AG08395 (cell line): ENCODE measurements around the gene PBOV1.
A peak's percentile ranks its signal among the peaks of the same experiment; 100 is the strongest.
"Not testable (repeated sequence)": the region's sequence is repeated elsewhere in the genome, so short reads cannot be mapped to it uniquely, and the experiment has no call there.

Experiments used
- DNase-seq: peaks from one replicate; pipeline ENCODE4 v3.0.0; 2012; ENCODE audit warnings: mixed read lengths, low spot score

Gene PBOV1

DNA sequence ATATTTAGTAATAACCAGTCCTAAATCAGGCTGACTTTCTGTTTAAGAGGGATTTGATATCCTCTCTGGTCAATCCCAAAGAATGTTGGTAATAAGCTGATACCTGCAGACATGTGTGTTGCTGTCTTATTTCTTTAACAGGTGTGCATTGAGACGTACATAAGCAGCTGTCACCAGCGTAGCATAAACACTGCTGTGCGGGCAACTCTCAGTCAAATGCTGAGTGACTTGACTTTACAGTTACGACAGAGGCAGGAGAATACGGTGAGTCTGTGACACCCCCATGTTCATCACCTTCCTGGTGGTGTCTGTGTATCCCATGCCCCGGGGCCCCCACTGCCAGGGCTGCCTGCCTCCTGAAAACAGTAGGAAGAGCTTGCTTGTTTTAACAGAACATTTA, 20.1 kb upstream of the PBOV1 start:
- no peak for DNase-seq

DNA sequence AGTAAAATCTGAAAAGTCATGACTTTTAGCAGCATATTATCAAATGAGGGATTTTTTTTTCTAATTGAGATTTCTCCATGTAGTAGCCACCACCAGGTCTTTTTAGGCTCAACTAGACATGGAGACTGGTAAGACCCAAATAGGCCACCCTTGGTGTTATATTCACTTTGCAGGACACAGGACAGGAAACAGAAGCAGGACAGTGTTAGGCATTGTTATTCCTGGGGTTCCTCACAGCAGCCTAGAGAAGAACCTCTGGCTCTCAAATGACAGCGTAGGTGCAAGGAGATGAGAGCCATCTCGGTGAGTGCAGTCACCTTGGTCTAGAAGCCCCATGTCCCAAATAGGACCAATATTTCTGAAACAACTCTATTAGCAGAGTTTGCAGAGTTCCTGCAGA, 19.2 kb upstream of the PBOV1 start:
- no peak for DNase-seq

DNA sequence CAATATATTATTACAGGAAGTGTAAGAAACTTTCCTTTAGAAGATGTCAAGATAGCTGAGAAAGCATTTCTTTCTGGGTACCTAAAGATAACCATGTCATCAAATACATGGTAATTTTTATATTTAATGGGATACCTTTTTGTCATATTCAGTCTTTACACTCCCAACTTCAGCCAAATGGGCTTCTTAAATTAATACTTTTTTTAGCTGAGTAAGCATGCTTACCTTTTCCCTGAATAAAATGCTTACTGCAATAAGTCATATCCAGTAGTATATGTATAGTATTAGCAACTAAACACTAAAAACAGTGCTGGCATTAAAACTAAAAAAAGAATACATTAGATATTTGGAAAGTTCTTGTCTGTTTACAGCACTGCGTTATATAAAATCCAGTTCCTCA, 17.4 kb upstream of the PBOV1 start:
- DNase-seq: no peak

DNA sequence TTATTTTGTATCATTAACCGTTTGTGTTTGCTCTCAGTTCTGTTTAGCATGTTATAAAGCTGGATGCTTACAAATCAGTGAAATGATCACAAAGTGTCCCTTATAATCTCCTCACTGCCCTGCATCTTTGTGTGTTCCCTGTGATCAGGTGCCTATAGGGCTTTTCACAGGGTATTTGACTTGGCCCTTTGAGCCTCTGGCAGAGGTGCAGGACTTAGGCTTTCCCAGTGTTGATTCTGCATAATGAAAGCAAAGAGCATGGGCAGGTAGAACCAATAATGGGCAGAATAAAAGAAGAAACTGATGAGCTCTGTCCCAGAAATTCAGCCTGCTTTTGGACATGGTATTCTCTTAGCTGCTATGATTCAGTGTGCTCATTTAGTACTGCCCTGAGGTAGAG, 16.9 kb upstream of the PBOV1 start:
- no peak for DNase-seq

DNA sequence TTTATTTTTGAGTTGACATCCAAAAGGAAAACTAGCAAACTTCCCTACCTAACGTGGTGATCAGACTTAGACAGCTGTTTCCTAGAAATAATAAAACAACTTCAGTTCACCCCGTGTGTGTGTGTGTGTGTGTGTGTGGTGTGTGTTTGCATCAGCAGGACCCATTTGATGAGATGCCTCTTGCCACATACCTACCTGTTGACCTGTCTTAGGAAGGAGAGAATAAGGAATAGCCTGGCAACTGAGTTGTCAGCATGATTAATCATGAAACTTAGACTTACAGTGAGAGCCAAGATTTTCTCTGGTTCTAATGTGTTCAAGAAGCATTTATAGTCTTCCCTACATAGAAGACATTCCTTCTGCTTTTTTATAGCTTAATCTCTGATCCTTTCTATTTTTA, 16.1 kb upstream of the PBOV1 start:
- DNase-seq: no peak

DNA sequence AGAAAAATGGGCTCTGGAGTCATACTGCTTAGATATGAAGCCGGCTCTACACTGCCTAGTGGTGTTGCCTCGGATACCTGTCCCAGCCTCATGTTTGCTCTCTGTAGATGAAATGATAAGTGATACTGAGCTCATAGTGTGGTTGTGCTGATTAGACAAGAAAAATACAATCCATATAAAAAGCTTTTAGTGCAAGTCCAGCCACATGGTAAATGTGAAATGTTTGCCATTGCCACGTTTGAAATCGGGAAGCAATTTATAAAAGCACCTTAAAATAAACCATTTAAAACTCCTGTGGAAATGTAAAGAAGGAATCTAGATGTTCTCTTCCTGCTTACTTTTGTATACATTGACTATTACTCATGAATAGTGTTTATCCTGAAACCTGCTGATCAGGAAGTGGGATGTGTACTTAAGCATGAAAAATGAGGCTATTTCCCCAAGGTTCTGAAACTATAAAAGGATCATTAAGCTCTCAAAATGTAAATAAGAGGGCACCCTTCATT, 13.1 kb upstream of the PBOV1 start:
- DNase-seq: no peak

DNA sequence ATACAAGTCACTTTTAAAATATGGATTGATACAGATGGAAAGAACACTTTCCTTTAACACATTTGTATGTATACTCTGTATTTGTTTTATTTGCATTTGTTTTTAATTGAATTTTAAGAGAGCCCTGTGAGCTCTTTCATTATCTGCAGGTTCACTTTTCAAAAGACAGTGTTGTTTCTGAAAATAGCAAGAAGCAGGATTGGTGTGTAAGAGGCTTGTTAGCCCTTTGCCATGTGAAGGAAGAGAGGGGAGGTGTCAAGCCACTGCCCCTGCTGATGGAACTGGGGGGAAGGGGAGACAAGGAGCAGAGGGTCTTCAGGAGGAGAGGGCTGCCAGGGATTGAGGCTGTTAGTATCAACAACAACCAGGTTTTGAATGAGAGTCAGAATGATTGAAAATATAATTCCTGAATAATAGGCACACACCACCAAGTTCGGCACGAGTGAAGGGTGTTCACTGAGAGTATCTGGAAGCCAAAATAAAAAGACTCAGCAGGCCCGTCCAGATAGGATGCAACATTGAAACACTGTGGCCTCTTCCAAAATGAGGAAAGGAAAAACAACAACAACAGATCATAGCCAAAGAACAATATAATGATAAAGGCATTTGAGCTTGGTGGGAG, 12.6 kb upstream of the PBOV1 start:
- DNase-seq: no peak

DNA sequence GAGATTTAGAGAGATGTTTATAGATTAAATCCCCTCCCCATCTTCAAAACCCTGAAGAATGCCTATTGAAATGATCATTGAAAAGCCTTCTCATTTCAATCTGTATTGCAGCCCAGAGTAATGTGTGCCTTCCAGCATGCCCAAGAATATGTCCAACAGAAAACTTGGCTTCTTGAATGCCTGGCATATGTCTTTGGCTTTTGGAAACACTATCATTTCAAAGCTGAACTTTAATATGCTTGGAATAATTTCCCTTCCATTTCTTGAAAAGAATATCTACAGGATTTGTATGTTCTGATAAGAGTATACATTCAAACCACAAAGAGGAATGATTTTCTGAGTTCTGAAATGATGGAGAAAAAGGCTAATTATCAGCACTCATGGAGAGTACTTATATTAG, 11.9 kb upstream of the PBOV1 start:
- DNase-seq: no peak

DNA sequence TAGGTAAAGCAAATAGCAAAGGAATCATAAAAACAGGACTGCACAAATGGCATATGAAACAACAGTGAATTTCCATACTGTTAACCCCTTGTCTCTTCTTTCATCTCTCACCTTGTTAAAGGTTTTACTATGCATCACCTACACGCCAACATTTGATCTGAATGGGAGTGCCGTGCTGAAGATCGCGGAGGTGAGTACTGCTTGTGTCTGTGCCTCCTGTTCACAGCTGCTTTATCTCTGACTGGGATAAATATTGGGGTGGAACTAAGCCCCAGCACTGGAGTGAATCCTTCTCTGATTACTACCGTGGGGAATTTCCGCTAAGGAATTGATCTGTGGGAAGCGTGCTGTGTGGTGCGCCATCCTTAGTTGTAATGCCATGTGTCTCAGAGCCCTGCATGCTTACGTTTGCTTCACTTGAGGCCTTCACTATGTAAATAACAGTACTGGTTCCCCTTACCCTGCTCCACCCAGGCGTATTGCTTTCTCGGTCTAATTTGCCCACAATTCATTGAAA, 11.4 kb upstream of the PBOV1 start:
- no peak for DNase-seq

DNA sequence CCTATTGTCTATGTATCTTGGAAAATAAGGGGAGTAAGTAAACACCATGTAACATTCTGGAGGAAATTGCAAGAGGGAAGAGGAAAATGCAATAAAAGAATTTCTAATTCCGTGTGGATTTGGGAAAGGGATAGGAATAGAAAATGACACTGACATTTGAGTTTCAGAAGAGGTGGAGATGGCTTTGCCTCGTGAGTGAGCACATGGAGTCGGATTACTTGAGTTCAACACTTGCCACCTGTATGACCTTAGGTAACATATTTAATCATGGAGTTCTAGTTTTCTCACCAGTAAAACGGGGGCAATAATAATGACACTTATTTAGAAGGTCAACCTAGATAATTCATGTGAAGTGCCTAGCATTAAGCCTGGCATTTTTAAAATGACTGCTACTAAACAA, 10.8 kb upstream of the PBOV1 start:
- no peak for DNase-seq

DNA sequence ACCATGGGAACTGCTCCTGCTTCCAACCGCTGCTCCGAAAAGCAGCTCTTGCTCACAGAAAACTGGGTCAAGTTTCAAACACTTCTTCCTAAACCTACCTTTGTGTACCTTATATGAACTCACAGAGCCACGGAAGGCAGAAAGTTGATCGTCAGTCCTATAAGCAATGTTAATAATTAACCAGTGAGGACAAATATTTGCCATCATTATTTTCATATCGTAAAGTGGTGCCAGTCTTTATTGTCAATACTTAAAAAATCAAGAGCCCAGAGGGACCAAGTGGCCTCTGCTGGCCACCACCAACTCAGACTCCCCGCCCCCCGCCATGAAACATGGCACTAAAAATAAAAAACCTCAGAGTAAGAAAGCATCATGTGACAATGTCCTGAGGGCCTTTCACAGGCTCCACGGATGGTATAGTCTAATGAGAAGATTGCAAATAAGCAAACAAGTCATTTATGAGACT, 9.1 kb upstream of the PBOV1 start:
- DNase-seq: no peak

DNA sequence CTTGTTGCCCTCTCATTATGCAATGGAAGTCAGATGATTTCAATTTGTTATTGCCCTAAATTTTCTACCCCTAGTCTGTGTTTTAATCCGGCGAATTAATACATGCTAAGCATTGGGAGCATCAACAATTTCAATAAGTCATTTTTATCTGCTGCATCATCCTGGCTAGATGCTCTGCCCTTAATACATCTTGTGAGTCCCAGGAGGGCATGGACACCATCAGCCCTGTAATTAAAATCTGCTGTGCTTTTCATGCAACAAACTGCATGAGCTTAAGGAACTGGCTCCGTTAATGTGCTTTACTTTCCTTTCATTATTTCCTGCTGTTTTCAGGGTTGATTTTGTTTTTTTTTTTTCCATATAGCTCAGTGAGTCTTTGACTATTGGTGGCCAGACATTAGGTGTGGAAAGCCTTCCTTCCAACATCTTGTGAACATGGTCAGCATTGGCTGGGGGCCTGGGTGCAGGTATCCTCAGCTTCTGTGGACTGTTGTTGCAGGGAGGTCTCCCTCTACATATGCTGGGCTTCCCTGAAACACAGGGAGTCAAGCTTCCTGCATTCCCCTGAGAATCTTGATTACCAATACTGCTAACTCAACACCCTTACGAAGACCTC, 8.5 kb upstream of the PBOV1 start:
- peak; percentile 47 for DNase-seq

DNA sequence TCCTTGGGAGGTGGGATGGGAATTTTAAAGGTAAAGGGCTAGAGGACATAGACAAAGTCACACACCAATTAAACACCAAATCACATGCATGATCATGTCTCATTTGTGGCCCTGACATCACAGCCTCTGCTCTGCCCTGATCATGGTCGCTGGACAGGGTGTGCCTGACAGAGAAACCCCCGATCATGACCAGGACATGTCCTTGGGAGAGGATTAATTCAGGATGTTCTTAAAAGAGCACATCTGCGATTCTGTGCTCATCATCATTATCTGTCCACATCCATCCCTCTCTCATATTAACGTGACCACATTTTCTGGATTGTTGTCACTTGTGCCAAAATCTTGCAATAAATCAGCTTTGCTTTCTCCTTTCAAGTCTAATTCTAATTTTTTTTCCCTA, 7.7 kb upstream of the PBOV1 start:
- peak; percentile 9 for DNase-seq

DNA sequence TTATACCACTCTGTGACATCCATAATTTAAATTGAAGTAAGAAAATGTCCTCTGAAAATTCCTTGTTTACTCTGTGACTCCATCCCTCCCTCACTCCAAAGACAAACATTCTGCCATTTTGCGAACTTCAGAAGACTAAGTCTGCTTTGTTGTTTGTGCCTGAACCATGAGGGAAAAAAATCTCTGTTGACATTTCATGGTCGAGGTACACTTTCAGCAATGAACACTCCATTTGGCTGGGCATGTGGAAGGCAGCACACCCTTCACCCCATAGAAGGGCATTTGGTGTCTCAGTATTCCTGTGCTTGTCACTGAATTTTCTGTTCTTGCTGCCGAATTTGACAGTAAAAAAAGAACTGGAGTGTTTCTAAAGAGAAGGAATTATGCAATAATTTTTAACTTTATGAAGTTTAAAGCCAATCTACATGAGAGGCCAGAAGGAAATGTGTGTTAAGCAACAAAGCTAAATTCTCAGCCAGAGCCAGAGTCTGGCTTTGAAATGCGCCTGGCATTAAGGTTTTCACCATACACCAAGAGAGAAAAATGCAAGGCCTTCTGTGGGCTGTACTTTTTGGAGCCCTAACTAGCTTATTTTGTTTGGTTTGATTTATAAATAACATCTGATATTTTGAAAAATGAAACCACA, 4.7 kb upstream of the PBOV1 start:
- no peak for DNase-seq

DNA sequence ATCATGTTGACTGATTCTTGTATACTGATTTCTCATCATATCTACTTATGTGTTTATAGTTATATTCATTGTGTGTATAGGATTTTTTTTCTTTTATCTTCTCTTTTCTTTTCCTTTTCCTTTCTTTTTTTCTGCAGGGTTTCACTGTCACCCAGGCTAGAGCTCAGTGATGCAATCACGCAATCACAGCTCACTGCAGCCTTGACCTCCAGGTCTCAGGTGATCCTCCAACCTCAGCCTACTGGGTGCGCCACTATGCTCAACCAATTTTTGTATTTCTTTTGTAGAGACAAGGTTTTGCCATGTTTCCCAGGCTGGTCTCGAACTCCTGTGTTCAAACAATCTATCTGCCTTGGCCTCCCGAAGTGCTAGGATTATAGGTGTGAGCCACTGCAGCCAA, 1.6 kb upstream of the PBOV1 start:
- DNase-seq: no peak

DNA sequence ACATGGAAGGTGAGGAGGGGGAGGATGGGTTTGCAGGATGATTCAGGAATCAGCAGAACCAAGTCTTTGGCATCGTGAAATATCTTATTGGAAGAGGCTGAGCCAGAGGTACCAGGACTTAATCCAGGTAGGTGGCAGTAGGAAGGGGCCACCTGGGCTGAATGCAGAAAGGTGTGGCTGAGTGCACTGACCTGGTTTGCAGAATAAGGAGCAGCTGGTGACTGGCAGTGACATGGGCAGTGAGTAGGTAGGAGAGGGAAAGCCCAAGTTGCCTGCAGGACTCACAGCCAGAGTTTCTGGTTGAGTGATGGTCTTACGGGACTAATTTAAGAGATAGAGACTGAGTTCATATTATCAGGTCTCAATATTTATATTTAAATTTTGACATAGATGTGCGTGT, 1.1 kb upstream of the PBOV1 start:
- DNase-seq: no peak

DNA sequence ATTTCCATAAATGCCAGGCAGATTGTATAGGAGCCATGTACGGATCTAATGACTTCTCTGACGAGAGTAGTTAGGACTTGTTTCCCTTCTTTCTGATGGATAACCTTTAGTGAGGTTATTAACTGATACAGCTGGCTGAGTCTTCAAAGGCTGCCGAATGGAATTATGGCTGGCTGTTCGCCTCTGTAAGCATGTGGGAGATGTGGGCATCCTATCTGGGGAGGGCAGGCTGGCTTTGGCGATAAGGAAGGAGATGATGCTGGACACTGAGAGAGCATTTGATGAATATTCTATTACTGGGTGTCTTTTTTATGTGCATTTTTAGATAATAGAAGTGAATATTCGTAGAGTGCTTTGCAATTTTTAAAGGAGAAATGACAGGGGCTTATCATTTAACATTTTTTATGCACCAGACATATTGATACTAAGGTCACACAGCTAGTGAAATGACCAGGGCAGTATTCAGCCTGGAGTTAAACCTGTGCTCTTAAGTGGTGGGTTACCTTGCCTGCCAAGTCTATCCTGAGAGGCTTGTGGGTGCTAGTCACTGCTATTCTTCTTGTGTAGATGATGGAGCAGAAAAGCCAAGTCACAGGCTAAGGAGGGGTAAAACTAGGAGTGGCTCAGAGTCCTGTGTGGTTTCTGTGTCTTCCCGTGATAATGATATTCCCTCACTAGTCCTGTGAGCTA, 3.1 kb downstream of the PBOV1 start:
- DNase-seq: no peak

DNA sequence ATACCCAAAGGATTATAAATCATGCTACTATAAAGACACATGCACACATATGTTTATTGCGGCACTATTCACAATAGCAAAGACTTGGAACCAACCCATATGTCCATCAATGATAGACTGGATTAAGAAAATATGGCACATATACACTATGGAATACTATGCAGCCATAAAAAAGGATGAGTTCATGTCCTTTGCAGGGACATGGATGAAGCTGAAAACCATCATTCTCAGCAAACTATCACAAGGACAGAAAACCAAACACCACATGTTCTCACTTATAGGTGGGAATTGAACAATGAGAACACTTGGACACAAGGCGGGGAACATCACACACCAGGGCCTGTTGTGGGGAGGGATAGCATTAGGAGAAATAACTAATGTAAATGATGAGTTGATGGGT, 5.8 kb downstream of the PBOV1 start:
- not testable (repeated sequence) for DNase-seq

DNA sequence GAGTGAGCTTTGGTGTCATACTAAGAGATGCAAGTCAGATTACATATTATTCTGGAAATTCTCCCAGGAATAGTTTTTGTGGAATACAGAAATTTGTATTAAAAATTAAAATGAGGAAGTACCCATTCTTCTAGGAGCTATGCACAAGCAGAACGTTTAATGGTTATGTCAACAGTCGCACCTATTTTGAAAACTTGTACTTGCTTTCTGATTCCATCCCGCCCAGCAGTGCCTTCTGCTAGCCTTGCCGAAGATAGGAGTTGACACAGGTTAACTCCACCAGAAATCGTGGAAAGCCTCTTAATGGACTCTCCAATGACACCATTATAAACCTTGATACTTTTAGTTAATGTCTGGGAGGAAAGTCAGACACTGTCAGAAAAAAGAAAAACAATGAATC, 6.7 kb downstream of the PBOV1 start:
- DNase-seq: no peak

DNA sequence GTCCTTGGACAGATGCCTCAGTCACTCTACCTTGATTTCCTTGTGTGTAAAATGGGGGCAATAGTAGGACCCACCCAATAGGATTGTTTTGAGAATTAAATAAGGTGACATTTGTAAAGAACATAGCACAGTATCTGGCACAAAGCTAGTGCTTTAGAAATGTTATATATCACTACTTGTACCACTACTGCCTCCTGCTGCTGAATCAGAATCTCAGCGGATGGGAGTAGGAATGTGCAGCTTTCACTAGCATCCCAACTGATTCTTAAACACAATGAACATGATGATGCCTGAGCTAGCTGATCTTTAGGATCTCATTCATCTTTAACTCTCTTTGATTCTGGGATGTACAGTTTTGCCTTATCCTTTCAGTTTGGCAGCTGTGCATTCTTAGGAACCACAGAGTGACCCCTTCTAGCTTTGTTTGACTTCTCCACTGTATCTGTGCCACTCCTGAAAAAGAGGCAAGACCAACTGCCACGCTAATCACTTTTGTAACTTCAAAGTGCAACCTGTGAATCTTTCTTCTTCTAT, 7.2 kb downstream of the PBOV1 start:
- no peak for DNase-seq

DNA sequence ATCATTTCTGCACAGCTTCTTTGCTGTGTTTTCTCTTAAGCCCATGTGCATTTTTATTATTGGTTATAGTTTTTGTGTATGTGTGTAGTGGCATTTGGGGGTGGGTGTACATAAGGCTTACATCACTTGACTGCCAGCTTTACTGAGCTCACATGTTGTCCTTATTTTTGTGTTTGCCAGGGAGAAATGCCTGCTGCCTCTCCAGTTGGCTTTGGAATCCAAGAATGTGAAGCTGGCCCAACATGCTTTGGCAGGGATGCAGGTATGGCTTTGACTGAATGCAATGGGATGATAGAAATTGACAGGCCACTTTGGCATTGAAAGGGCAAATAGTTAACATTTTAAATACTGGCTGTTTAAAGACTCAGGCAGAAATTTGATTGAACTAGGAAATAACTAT, 11.4 kb downstream of the PBOV1 start:
- DNase-seq: no peak

DNA sequence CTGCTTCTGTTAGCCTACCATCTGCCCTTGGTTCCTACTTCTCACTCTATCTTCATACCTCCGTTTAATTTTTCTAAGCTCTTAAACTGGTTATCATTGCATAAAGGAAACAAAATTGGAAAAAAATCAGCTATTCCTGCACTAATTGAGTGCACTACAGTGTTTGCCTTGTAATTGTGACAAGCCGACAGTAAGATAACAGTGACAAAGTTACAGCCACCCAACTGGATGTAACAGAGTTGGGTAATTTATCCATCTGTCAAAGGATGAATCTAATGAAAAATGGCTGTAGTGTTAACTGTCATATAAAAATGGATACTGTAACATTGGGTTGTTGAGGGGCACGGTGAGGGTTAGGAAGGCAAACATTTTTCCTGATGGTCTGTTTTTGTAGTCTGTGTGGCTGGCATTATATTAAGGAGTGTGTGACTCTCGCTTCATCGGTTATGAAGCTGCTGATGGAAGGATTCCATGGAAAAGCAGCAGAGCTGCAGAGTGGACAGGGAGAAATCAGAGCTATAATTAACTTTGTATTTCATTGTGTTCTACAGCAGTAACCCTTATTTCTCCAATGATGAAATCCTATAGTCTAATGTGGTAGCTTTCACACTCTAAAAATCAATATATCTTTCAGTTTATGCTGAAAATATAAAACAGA, 12.7 kb downstream of the PBOV1 start:
- no peak for DNase-seq
